Muscle layer of colon (tissue), 2 donors: ENCODE results near the gene DRAXIN.
A peak's percentile ranks its signal among the peaks of the same experiment; 100 is the strongest.

Experiments used
- H3K27ac ChIP-seq: one replicate; pipeline ENCODE4 v1.7.0; 2013; ENCODE audit warnings: low read depth, mild to moderate bottlenecking, low read length, moderate library complexity
- H3K27me3 ChIP-seq, 2 donors: one replicate each; pipeline ENCODE4 v1.7.0; 2013; ENCODE audit warnings: low read length in 2 of 2, mild to moderate bottlenecking in 2 of 2; ENCODE audit not compliant: insufficient read depth in 2 of 2, control insufficient read depth in 1 of 2
- H3K36me3 ChIP-seq: one replicate; pipeline ENCODE4 v1.7.0; 2013; ENCODE audit warnings: mild to moderate bottlenecking, low read length; ENCODE audit not compliant: insufficient read depth
- H3K4me1 ChIP-seq: one replicate; pipeline ENCODE4 v1.7.0; 2013; ENCODE audit warnings: mild to moderate bottlenecking, low read length; ENCODE audit not compliant: insufficient read depth
- H3K4me3 ChIP-seq, 2 donors: one replicate each; pipeline ENCODE4 v1.7.0; 2013; ENCODE audit warnings: low read length in 2 of 2, low read depth in 1 of 2, mild to moderate bottlenecking in 1 of 2, moderate library complexity in 1 of 2
- H3K9ac ChIP-seq: one replicate; pipeline ENCODE4 v1.7.0; 2013; ENCODE audit warnings: low read length
- H3K9me3 ChIP-seq: one replicate; pipeline ENCODE4 v1.7.0; 2013; ENCODE audit warnings: mild to moderate bottlenecking, low read length
- donor health status: abdominal sarcoma.
- donor health status: Adenocarcinoma of cecum.

DRAXIN gene

GRCh38 chr1:11733306-11733705, 41.8 kb downstream of the DRAXIN start:
- peak overlapping the region; percentile 94 for H3K27ac ChIP-seq
- H3K9me3 ChIP-seq: no peaks in the 10 kb centered on the region
- H3K27me3 ChIP-seq: no peaks in the 10 kb centered on the region
- no peaks in the 10 kb centered on the region for H3K36me3 ChIP-seq
- H3K4me1 ChIP-seq: peaks cover 36% of the 10 kb centered on the region
- H3K4me3 ChIP-seq: no peak overlapping the region
- H3K9ac ChIP-seq: no peak overlapping the region

GRCh38 chr1:11735531-11735853, 44.0 kb downstream of the DRAXIN start:
- peak overlapping the region; percentile 87 for H3K27ac ChIP-seq
- H3K4me1 ChIP-seq: peaks cover 36% of the 10 kb centered on the region
- no peak overlapping the region for H3K9ac ChIP-seq
- no peaks in the 10 kb centered on the region for H3K27me3 ChIP-seq
- H3K36me3 ChIP-seq: no peaks in the 10 kb centered on the region
- peak overlapping the region in 1 of 2 donors; percentile 93 for H3K4me3 ChIP-seq
- H3K9me3 ChIP-seq: no peaks in the 10 kb centered on the region

- H3K36me3 ChIP-seq: no peaks in the 10 kb centered on the region
- peaks cover 36% of the 10 kb centered on the region for H3K4me1 ChIP-seq
- H3K27me3 ChIP-seq: no peaks in the 10 kb centered on the region
- no peaks in the 10 kb centered on the region for H3K9me3 ChIP-seq
- H3K9ac ChIP-seq: peak within 1 kb of the TSS; percentile 72
- H3K4me3 ChIP-seq: peak within 1 kb of the TSS; percentile 58 to 93
- peak within 1 kb of the TSS; percentile 87 for H3K27ac ChIP-seq
Observed at GRCh38 chr1:11735854-11736745, 44.6 kb downstream of the DRAXIN start, which contains the start of gene AGTRAP. Gene AGTRAP (plus strand): TSS chr1:11736136. CDS start chr1:11736209, 73 bp downstream.

- peaks cover 30% of the 10 kb centered on the region for H3K4me1 ChIP-seq
- no peaks in the 10 kb centered on the region for H3K27me3 ChIP-seq
- H3K9ac ChIP-seq: peak overlapping the region; percentile 72
Observed at GRCh38 chr1:11736746-11737639, 45.5 kb downstream of the DRAXIN start.

GRCh38 chr1:11738096-11738495, 46.6 kb downstream of the DRAXIN start:
- Histone ChIP-seq H3K27me3 (no peaks in the 10 kb centered on the region), H3K9me3 (no peaks in the 10 kb centered on the region), H3K9ac (no peak overlapping the region), H3K27ac (no peak overlapping the region), H3K36me3 (no peaks in the 10 kb centered on the region), H3K4me1 (peaks cover 20% of the 10 kb centered on the region), H3K4me3 (no peak overlapping the region)

More at GRCh38 chr1:11736746-11737639, 45.5 kb downstream of the DRAXIN start:
- Histone ChIP-seq H3K9me3 (no peaks in the 10 kb centered on the region), H3K27ac (peak overlapping the region; percentile 87), H3K4me3 (peak overlapping the region; percentile 58 to 93), H3K36me3 (no peaks in the 10 kb centered on the region)

GRCh38 chr1:11738783-11739182, 47.3 kb downstream of the DRAXIN start:
- Histone ChIP-seq H3K9me3 (no peaks in the 10 kb centered on the region), H3K36me3 (no peaks in the 10 kb centered on the region), H3K27ac (no peak overlapping the region), H3K27me3 (no peaks in the 10 kb centered on the region), H3K9ac (no peak overlapping the region), H3K4me1 (peaks cover 16% of the 10 kb centered on the region), H3K4me3 (no peak overlapping the region)

GRCh38 chr1:11740258-11741192, 49.0 kb downstream of the DRAXIN start:
- Histone ChIP-seq H3K4me3 (no peak overlapping the region), H3K27me3 (no peaks in the 10 kb centered on the region), H3K9ac (no peak overlapping the region), H3K4me1 (peaks cover 13% of the 10 kb centered on the region), H3K36me3 (peaks cover under 1% of the 10 kb centered on the region), H3K9me3 (no peaks in the 10 kb centered on the region), H3K27ac (no peak overlapping the region)

GRCh38 chr1:11741482-11741881, 50.0 kb downstream of the DRAXIN start:
- Histone ChIP-seq H3K4me1 (peaks cover 12% of the 10 kb centered on the region), H3K4me3 (no peak overlapping the region), H3K27ac (no peak overlapping the region)

GRCh38 chr1:11741919-11742558, 50.5 kb downstream of the DRAXIN start:
- H3K9ac ChIP-seq: no peak overlapping the region
- peaks cover 8% of the 10 kb centered on the region for H3K36me3 ChIP-seq
- H3K27ac ChIP-seq: no peak overlapping the region
- no peaks in the 10 kb centered on the region for H3K9me3 ChIP-seq
- H3K4me1 ChIP-seq: peaks cover 6% of the 10 kb centered on the region
- no peaks in the 10 kb centered on the region for H3K27me3 ChIP-seq
- H3K4me3 ChIP-seq: no peak overlapping the region

More at GRCh38 chr1:11741482-11741881, 50.0 kb downstream of the DRAXIN start:
- no peaks in the 10 kb centered on the region for H3K27me3 ChIP-seq
- peaks cover 8% of the 10 kb centered on the region for H3K36me3 ChIP-seq
- no peaks in the 10 kb centered on the region for H3K9me3 ChIP-seq
- no peak overlapping the region for H3K9ac ChIP-seq

- Histone ChIP-seq H3K4me3 (no peak overlapping the region), H3K9ac (no peak overlapping the region), H3K4me1 (no peaks in the 10 kb centered on the region), H3K27me3 (no peaks in the 10 kb centered on the region), H3K36me3 (peaks cover 8% of the 10 kb centered on the region), H3K9me3 (no peaks in the 10 kb centered on the region), H3K27ac (no peak overlapping the region)
Observed at GRCh38 chr1:11744287-11744686, 52.8 kb downstream of the DRAXIN start.
